Cardiac fibroblast (primary cell): ENCODE results near the gene DDR2.
A peak's percentile ranks its signal among the peaks of the same experiment; 100 is the strongest.
"Not testable (repeated sequence)": the region's sequence is repeated elsewhere in the genome, so short reads cannot be mapped to it uniquely, and the experiment has no call there.

Experiments
- DNase-seq, 2 donors: peaks; one replicate each; pipeline versions ENCODE4 v3.0.0 to v3.0.0-alpha.2; 2010; ENCODE audit warnings: low read depth in 2 of 2
- H3K4me3 ChIP-seq, 2 donors: replicated peaks in 1 of 2; 1 replicate in 1 of 2; 2 replicates in 1 of 2; pipeline ENCODE4 v1.5.1; 2011; ENCODE audit warnings: low read depth in 2 of 2, low read length in 2 of 2, mild to moderate bottlenecking in 2 of 2, moderate library complexity in 1 of 2
- TF ChIP-seq, protein P1 (sequence below): IDR thresholded peaks from one replicate; pipeline ENCODE4 v1.5.1; 2011; ENCODE audit warnings: low read depth, mild to moderate bottlenecking, low read length, inconsistent platforms

Gene DDR2

GRCh38 chr1:162772571-162773154 lies 140.4 kb downstream of the DDR2 start:
- TF ChIP-seq, protein P1, sequence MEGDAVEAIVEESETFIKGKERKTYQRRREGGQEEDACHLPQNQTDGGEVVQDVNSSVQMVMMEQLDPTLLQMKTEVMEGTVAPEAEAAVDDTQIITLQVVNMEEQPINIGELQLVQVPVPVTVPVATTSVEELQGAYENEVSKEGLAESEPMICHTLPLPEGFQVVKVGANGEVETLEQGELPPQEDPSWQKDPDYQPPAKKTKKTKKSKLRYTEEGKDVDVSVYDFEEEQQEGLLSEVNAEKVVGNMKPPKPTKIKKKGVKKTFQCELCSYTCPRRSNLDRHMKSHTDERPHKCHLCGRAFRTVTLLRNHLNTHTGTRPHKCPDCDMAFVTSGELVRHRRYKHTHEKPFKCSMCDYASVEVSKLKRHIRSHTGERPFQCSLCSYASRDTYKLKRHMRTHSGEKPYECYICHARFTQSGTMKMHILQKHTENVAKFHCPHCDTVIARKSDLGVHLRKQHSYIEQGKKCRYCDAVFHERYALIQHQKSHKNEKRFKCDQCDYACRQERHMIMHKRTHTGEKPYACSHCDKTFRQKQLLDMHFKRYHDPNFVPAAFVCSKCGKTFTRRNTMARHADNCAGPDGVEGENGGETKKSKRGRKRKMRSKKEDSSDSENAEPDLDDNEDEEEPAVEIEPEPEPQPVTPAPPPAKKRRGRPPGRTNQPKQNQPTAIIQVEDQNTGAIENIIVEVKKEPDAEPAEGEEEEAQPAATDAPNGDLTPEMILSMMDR: peak; percentile 11
- DNase-seq: peak; percentile 46 to 77
- H3K4me3 ChIP-seq: no peak overlapping the region

DNA sequence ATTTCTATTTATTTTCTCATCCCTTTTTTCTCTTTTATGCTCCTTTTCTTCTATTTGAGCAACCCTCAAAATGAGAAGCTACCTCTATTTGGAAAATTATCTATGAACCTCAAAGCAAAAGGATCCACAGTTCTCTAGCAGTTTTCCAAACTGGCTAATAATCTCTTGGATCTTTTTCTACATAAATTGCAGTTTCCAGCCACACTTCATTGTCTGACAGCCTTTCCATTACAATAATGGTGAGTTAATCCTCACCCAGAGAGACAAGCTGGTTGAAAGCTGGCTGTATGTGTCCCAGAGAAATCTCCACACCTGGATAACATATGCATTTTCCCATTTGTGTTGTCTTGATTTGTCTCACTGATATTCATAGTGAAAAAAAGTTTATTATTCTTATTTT lies 141.7 kb downstream of the DDR2 start:
- TF ChIP-seq, protein P1: no peak
- no peak for DNase-seq

GRCh38 chr1:162779043-162779442 lies 146.8 kb downstream of the DDR2 start:
- DNase-seq: no peak
- H3K4me3 ChIP-seq: no peak overlapping the region
- TF ChIP-seq, protein P1: no peak

More for the DNA sequence above, 141.7 kb downstream of the DDR2 start:
- H3K4me3 ChIP-seq: no peak overlapping the region

DNA sequence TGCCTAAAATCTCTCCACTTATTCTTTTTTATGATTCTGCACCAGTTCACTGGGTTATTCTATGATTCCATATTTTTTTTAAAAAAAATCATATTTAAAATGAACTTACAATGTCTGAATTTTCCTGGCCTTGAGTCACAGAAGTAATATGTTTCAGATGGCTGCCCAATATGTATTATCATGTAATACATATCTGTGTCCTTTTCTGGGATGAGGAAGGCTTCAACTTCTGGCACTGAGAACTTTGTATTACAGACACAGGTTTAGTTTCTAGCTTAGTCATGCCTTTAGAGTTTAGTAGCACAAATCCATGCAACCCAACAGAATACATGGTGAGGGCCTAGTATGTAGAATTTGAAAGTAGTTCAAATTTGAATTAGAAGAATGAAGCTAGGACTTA lies 150.4 kb downstream of the DDR2 start:
- no peak for DNase-seq
- no peak overlapping the region for H3K4me3 ChIP-seq
- TF ChIP-seq, protein P1: no peak

GRCh38 chr1:162784926-162785325 lies 152.7 kb downstream of the DDR2 start:
- H3K4me3 ChIP-seq, DNase-seq: not testable (repeated sequence)

DNA sequence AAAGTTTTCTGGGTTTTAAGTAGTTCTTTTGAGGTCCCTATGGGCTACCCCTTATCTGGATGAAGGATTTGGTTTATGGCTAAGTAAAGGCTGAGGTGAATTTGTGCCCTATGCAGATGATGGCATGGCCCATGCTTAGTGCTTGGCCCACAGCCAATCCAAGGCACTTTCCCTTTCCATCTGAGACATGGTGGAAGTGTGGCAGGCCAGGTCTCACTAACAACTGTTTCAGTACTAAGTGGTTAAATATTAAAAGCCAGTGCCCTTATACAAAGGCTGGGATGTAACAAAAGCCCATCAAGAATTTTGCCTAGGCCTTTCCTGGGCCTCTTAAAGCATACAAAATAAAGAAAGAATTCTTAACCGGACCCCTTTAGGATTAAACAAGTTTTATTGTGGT lies 156.5 kb downstream of the DDR2 start:
- H3K4me3 ChIP-seq, DNase-seq: not testable (repeated sequence)

DNA sequence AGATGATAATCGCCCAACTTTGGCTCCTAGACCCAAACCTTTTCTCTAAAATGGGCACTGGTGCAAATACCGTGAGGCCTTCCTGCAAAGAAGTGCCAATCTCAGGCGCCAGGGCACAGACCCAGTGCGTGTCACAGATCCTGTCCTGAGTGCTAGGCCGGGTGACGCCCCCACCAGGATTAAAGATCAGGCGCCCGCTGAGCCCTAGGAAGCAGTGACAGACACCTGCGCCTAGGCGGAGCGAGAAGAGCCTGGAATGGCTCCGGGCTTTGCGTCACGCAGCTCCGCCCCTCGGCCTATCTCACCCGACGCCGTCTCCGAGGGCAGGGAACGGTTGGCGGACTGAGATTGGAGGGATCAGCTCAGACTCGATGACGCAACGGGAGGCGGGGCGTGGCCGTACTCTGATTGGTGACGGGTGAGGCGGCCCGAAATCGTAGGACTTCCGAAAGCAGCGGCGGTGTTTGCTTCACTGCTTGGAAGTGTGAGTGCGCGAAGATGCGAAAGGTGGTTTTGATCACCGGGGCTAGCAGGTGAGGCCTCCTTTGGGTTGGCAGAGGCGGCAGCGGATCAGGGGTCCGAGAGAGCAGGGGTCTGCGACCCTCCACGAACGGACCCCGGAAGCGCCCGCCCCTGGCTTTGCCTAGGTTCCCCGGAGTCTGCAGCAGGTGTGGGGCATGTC lies 158.2 kb downstream of the DDR2 start, which contains the start of gene HSD17B7:
TSS of gene HSD17B7 (plus strand) at position 400 of the 682 bp plus-strand sequence. CDS start at position 499, 99 bp downstream.
- H3K4me3 ChIP-seq: peak within 1 kb of the TSS; percentile 56 to 60
- DNase-seq: peak; percentile 48 to 54

- not testable (repeated sequence) for DNase-seq
Measured at GRCh38 chr1:162790985-162791357, 158.7 kb downstream of the DDR2 start.

DNA sequence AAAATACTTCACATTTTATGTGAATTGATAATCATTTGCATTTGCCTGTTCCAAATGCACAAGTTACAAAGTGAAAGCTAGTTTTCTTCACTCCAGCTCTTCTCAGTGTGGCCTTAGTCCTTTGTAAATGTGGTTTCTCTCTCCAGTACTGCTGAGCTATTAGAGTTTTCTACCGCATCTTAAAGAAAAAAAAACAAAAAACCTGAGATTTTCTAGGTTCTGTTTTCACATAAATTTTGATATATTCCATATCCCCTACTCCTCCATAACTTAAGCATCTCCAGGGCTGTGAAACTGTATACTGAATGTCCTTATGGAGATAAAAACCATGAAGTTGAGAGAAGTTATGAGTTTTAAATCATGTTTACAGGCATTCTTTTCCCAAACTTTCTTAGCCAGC lies 162.0 kb downstream of the DDR2 start:
- DNase-seq, H3K4me3 ChIP-seq: not testable (repeated sequence)

More at GRCh38 chr1:162790985-162791357, 158.7 kb downstream of the DDR2 start:
- H3K4me3 ChIP-seq: peak overlapping the region; percentile 53 to 56

- H3K4me3 ChIP-seq, DNase-seq: not testable (repeated sequence)
Measured at GRCh38 chr1:162796617-162797279, 164.5 kb downstream of the DDR2 start.
